Right lobe of liver (tissue), 6 donors: ENCODE results near the gene LUZP2. TPM values are rescaled to one million over a fixed set of nuclear protein-coding genes. Genes with fewer than 3 reads are reported as not detected.

Source experiments
- ATAC-seq, 4 donors: fragments of 200-7000 bp; cut with Tn5 transposase; one replicate each; pipeline ENCODE4 v1.9.1; 2020; ENCODE audit warnings: mild to moderate bottlenecking in 4 of 4, moderate library complexity in 4 of 4
- DNase-seq, 3 donors: peaks; one replicate each; pipeline ENCODE4 v3.0.0-alpha.2; 2020
- H3K27ac ChIP-seq, 3 donors: fragments of 200-600 bp; one replicate each; pipeline ENCODE4 v1.8.0; 2022
- H3K27me3 ChIP-seq, 2 donors: fragments of 200-600 bp; one replicate each; pipeline ENCODE4 v1.8.0; 2022
- H3K36me3 ChIP-seq, 4 donors: fragments of 200-600 bp; sonication (generic) in 1 of 4; one replicate each; pipeline versions ENCODE4 v1.5.1 to v1.8.0; 2017 to 2022; ENCODE audit warnings: control low read depth in 1 of 4
- H3K4me1 ChIP-seq, 4 donors: fragments of 200-600 bp; sonication (generic) in 1 of 4; one replicate each; pipeline versions ENCODE4 v1.5.1 to v1.8.0; 2017 to 2022; ENCODE audit warnings: control low read depth in 1 of 4
- H3K4me3 ChIP-seq, 3 donors: fragments of 200-600 bp; one replicate each; pipeline ENCODE4 v1.8.0; 2022
- H3K9me3 ChIP-seq, 4 donors: fragments of 200-600 bp; sonication (generic) in 1 of 4; one replicate each; pipeline versions ENCODE4 v1.5.1 to v1.8.0; 2017 to 2022; ENCODE audit warnings: control low read depth in 1 of 4
- CTCF ChIP-seq, 4 donors: fragments of 200-600 bp in 3 of 4; fragments of 450-650 bp in 1 of 4; IDR thresholded peaks; one replicate each; pipeline versions ENCODE4 v1.5.1 to v1.8.0; 2016 to 2022; ENCODE audit warnings: antibody characterized with exemption in 4 of 4, mild to moderate bottlenecking in 2 of 4
- POLR2A ChIP-seq: fragments of 450-650 bp; IDR thresholded peaks from one replicate; pipeline ENCODE4 v1.6.1; 2017; ENCODE audit warnings: antibody characterized with exemption, mild to moderate bottlenecking
- WGBS: methylation state at CpG from one replicate; pipeline ENCODE4 v1.1.6; 2018; ENCODE audit warnings: low coverage, low lambda C conversion rate; ENCODE audit not compliant: insufficient coverage; ENCODE audit errors: missing lambda C conversion rate; 5-methylcytosine and 5-hydroxymethylcytosine counted together
- intact Hi-C, 2 donors: fragments of 100-400 bp; cut with DNase I; formaldehyde crosslinking; loops; one replicate each; pipeline versions ENCODE4 v1.11.2 to v1.14.1; 2022
- total RNA-seq, 6 experiments: library from RNA; depleted of rRNA in 2 of 6; stranded (reverse); fragments of >200 nt in 2 of 6; fragmentation: NEBNext Ultra II Directional in 3 of 6; extraction: Animal tissue kit (Norgen Biotek cat#: 25700) in 3 of 6; gene quantifications; one replicate each; pipeline versions ENCODE4 v1.1.0 to v1.2.4, GENCODE V29; 2016 to 2023
- donor health status: DM: no; HTN: yes; CAD: no.
- donor health status: DM: no; HTN: no; CAD: no.
- donor health status: DM: no; HTN: no; CAD: no.
- donor health status: DM: no; HTN: yes; CAD: no.
- donor health status: DM: no; HTN: yes; CAD: no.

The LUZP2 gene
- total RNA-seq, 6 experiments from 2014 or later, result not detected

- intact Hi-C loops, result no loop called here
- Histone ChIP-seq H3K27me3 (no peaks in the 10 kb centered on the region), H3K4me1 (no peaks in the 10 kb centered on the region), H3K4me3 (no peak overlapping the region), H3K27ac (no peak overlapping the region), H3K36me3 (no peaks in the 10 kb centered on the region), H3K9me3 (no peaks in the 10 kb centered on the region)
- no peak for TF ChIP-seq POLR2A
- no peak for TF ChIP-seq CTCF (IDR thresholded peaks at IDR 0.05)
- no peak for ATAC-seq
- DNase-seq, result no peak
Measured at GRCh38 chr11:24705474-24705873, 208.6 kb downstream of the LUZP2 start.

DNA sequence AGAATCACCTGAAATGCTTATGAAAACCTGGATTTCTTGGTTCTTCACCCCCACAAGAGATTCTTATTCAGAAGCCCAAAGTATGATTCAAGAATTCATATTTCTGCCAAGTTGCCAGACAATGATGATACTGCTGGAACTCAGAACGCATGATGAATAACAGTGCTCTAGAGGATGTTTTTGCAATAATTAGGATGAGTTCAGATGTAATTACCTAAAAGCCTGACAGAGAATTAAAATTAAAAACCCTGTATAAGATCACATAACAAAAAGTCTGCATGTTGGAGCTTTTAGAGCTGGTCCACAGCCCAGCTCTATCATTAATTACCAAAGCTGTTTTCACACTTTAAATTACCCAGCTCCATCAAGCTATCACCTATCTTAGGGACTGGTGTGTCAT, 211.8 kb downstream of the LUZP2 start:
- no peak for TF ChIP-seq CTCF (IDR thresholded peaks at IDR 0.05)
- no peak for TF ChIP-seq POLR2A
- intact Hi-C loops, result no loop called here

GRCh38 chr11:24709928-24710565, 213.2 kb downstream of the LUZP2 start:
- Histone ChIP-seq H3K36me3 (no peaks in the 10 kb centered on the region), H3K4me3 (peak overlapping the region; percentile 1 to 38 (median 12)), H3K27me3 (no peaks in the 10 kb centered on the region), H3K27ac (no peak overlapping the region), H3K4me1 (no peaks in the 10 kb centered on the region), H3K9me3 (no peaks in the 10 kb centered on the region)
- ATAC-seq, result peak; percentile 61 to 78 (median 72)
- no peak for DNase-seq
- TF ChIP-seq POLR2A (no peak), CTCF (IDR thresholded peaks at IDR 0.05) (no peak)
- intact Hi-C loops, result no loop called here
- 18% methylated on average over 2 of the region's 2 CpGs for WGBS

More for the DNA sequence above, 211.8 kb downstream of the LUZP2 start:
- ATAC-seq (no peak), DNase-seq (no peak)
- no peak overlapping the region for H3K27ac ChIP-seq
- no peaks in the 10 kb centered on the region for H3K36me3 ChIP-seq
- no peak overlapping the region for H3K4me3 ChIP-seq
- H3K27me3 ChIP-seq, result no peaks in the 10 kb centered on the region
- H3K9me3 ChIP-seq, result no peaks in the 10 kb centered on the region
- 83% methylated on average over 1 of the region's 1 CpG for WGBS
- H3K4me1 ChIP-seq, result no peaks in the 10 kb centered on the region

GRCh38 chr11:24714601-24715000, 217.7 kb downstream of the LUZP2 start:
- WGBS, result 78% methylated on average over 1 of the region's 1 CpG
- Histone ChIP-seq H3K36me3 (no peaks in the 10 kb centered on the region), H3K4me3 (no peak overlapping the region), H3K27me3 (no peaks in the 10 kb centered on the region), H3K9me3 (no peaks in the 10 kb centered on the region), H3K27ac (no peak overlapping the region), H3K4me1 (peaks cover 0 to 6% (median 3%) of the 10 kb centered on the region in 4 donors)
- TF ChIP-seq CTCF (IDR thresholded peaks at IDR 0.05), result no peak
- TF ChIP-seq POLR2A, result no peak
- ATAC-seq (no peak), DNase-seq (no peak)
- intact Hi-C loops, result no loop called here

GRCh38 chr11:24716403-24716802, 219.6 kb downstream of the LUZP2 start:
- TF ChIP-seq POLR2A, result no peak
- no peak for TF ChIP-seq CTCF (IDR thresholded peaks at IDR 0.05)
- peak; percentile 27 to 63 (median 62) for DNase-seq
- Histone ChIP-seq H3K27ac (peak overlapping the region in 1 of 3 donors; percentile 52), H3K4me1 (peaks cover 0 to 6% (median 3%) of the 10 kb centered on the region in 4 donors), H3K36me3 (no peaks in the 10 kb centered on the region), H3K9me3 (no peaks in the 10 kb centered on the region), H3K4me3 (no peak overlapping the region), H3K27me3 (no peaks in the 10 kb centered on the region)
- peak; percentile 91 to 98 (median 96) for ATAC-seq
- intact Hi-C loops, result no loop called here
- WGBS, result 24% methylated on average over 5 of the region's 5 CpGs
